ENCODE results near the gene PRKCD. TPM values are rescaled to one million over a fixed set of nuclear protein-coding genes. Genes with fewer than 3 reads are reported as not detected.

The PRKCD gene
- total and polyA plus RNA-seq, 2 experiments from 2014 or later: 1.8 to 9.6 TPM

DNA sequence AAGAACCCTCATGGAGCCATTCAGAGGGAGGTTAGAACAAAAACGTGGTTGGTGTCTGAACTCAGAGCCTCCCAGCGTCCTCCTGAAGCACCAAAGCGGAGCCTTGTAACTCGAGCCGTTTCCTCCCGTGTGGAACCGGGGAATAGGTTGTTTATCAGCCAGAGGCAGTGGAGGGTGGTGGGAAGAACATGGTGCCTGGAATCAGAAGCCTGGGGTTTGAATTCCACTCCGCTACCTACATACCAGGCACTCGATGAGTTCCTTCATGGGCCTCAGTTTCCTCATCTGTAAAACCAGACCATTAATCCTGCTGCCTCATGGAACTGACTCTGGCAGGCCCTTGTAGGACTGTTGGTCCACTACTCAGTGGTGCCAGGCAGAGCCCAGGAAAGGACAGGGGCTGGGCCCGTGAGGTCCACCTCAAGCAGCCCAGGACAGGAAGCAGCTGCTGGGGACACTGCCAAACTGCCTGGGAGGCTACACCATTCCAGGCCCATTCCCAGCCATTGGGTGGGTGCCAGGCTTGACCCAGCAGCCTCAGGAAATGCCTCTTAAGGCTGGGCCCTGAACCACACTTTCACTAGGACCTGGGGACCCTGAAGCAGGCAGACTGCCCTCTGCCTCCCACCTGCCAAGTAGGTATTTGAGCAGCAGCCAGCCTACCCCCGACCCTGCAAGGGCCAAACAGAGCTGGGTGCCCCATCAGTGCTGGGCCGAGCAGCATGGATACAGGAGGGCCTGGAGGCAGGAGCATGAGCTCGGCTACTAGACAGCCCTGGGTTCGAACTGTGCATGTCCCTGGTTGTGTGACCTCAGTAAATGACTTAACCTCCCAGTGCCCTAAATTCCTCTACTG is 33.4 kb downstream of the PRKCD start:
- Histone ChIP-seq H3K9me2 (ENCODE audit: insufficient read depth) (no peaks in the 10 kb centered on the region), H3K79me2 (ENCODE audit: insufficient read depth) (no peaks in the 10 kb centered on the region), H3K27me3 (replicated peaks; ENCODE audit: insufficient read depth) (no peaks in the 10 kb centered on the region), H4K20me1 (ENCODE audit: insufficient read depth) (no peaks in the 10 kb centered on the region), H3F3A (ENCODE audit: insufficient read depth) (no peaks in the 10 kb centered on the region), H3K36me3 (ENCODE audit: low read depth) (no peaks in the 10 kb centered on the region), H3K9ac (no peak overlapping the region), H3K27ac (no peak overlapping the region), H2AFZ (no peak overlapping the region), H3K9me3 (ENCODE audit: low read depth) (no peaks in the 10 kb centered on the region), H3K4me1 (ENCODE audit: insufficient read depth) (no peaks in the 10 kb centered on the region), H3K4me2 (ENCODE audit: unreplicated experiment) (no peak overlapping the region), H3K4me3 (no peak overlapping the region)
- DNase-seq: peak; percentile 5
- TF ChIP-seq EZH2 (IDR thresholded peaks at IDR 0.05; ENCODE audit: insufficient read depth, poor library complexity, severe bottlenecking) (no peak), EZH2phosphoT487 (IDR thresholded peaks at IDR 0.05; ENCODE audit: insufficient read depth, low read depth) (no peak)
- in situ Hi-C loops (cut with MboI): loop anchor here (10.0 kb wide), 1 partner anchor 80 kb away; no protein-coding TSS in a partner anchor
- WGBS, 2 experiments (ENCODE audit: low coverage in 1 of 2, low lambda C conversion rate in 2 of 2, missing lambda C conversion rate in 2 of 2): 78 to 79% methylated on average over 14 of the region's 14 CpGs

DNA sequence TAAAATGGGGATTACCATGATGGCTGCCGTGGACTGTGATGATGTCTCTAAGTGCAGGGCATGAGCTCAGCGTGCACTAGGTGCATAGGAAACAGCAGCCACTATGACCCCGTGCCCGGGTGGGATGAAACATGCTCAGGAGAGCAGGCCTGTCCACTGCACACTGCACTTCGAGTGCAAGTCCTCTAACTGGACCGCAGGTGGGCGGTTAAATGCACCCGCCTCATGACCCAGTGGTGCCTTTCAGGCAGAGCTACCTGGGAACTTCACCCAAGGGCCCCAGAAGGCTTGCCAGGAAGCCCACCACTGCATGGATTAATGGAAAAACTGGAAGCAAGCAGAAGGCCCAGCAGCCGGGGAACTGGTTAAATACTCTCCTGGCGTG is 34.0 kb downstream of the PRKCD start:
- TF ChIP-seq EZH2phosphoT487 (IDR thresholded peaks at IDR 0.05; ENCODE audit: insufficient read depth, low read depth): no peak
- no peak for TF ChIP-seq EZH2 (IDR thresholded peaks at IDR 0.05; ENCODE audit: insufficient read depth, poor library complexity, severe bottlenecking)
- Histone ChIP-seq H3K27ac (no peak overlapping the region), H3K9me2 (ENCODE audit: insufficient read depth) (no peaks in the 10 kb centered on the region), H3K79me2 (ENCODE audit: insufficient read depth) (no peaks in the 10 kb centered on the region), H2AFZ (no peak overlapping the region), H3F3A (ENCODE audit: insufficient read depth) (no peaks in the 10 kb centered on the region), H3K9me3 (ENCODE audit: low read depth) (no peaks in the 10 kb centered on the region), H4K20me1 (ENCODE audit: insufficient read depth) (no peaks in the 10 kb centered on the region), H3K4me3 (no peak overlapping the region), H3K4me1 (ENCODE audit: insufficient read depth) (no peaks in the 10 kb centered on the region), H3K27me3 (replicated peaks; ENCODE audit: insufficient read depth) (no peaks in the 10 kb centered on the region), H3K9ac (no peak overlapping the region), H3K4me2 (ENCODE audit: unreplicated experiment) (no peak overlapping the region), H3K36me3 (ENCODE audit: low read depth) (no peaks in the 10 kb centered on the region)
- DNase-seq: no peak
- in situ Hi-C loops (cut with MboI): loop anchor here (10.0 kb wide), 1 partner anchor 80 kb away; no protein-coding TSS in a partner anchor
- 81 to 87% methylated on average over 10 of the region's 10 CpGs for WGBS, 2 experiments (ENCODE audit: low coverage in 1 of 2, low lambda C conversion rate in 2 of 2, missing lambda C conversion rate in 2 of 2)

GRCh38 chr3:53195602-53196574 is 34.9 kb downstream of the PRKCD start:
- Histone ChIP-seq H3K4me3 (no peak overlapping the region), H3F3A (ENCODE audit: insufficient read depth) (no peaks in the 10 kb centered on the region), H3K27me3 (replicated peaks; ENCODE audit: insufficient read depth) (no peaks in the 10 kb centered on the region), H3K36me3 (ENCODE audit: low read depth) (no peaks in the 10 kb centered on the region), H3K27ac (no peak overlapping the region), H3K79me2 (ENCODE audit: insufficient read depth) (no peaks in the 10 kb centered on the region), H3K9ac (no peak overlapping the region), H3K9me2 (ENCODE audit: insufficient read depth) (no peaks in the 10 kb centered on the region), H3K4me2 (ENCODE audit: unreplicated experiment) (no peak overlapping the region), H4K20me1 (ENCODE audit: insufficient read depth) (no peaks in the 10 kb centered on the region), H3K4me1 (ENCODE audit: insufficient read depth) (no peaks in the 10 kb centered on the region), H3K9me3 (ENCODE audit: low read depth) (no peaks in the 10 kb centered on the region), H2AFZ (0 out of 2 replicates have a peak overlapping the region, but pooled peaks have one; percentile 46)
- in situ Hi-C loops (cut with MboI): loop anchor here (10.0 kb wide), 1 partner anchor 81 kb away; no protein-coding TSS in a partner anchor
- TF ChIP-seq EZH2 (IDR thresholded peaks at IDR 0.05; ENCODE audit: insufficient read depth, poor library complexity, severe bottlenecking) (no peak), EZH2phosphoT487 (IDR thresholded peaks at IDR 0.05; ENCODE audit: insufficient read depth, low read depth) (no peak)
- DNase-seq: peak; percentile 69
- 25 to 27% methylated on average over 36 of the region's 36 CpGs for WGBS, 2 experiments (ENCODE audit: low coverage in 1 of 2, low lambda C conversion rate in 2 of 2, missing lambda C conversion rate in 2 of 2)

Measured in GM23248 (cell line).